H9 (cell line): ENCODE results near the gene TFF3. TPM values are rescaled to one million over a fixed set of nuclear protein-coding genes. Genes with fewer than 3 reads are reported as not detected.

ENCODE experiments used
- DNase-seq: peaks from one replicate; pipeline ENCODE4 v3.0.0-alpha.2; 2017
- H2AFZ ChIP-seq: one replicate; pipeline ENCODE4 v1.6.1; 2013; ENCODE audit warnings: mild to moderate bottlenecking, low read length, control low read depth, moderate library complexity
- H2AK5ac ChIP-seq: 2 replicates; pipeline ENCODE4 v1.6.1; 2013; ENCODE audit warnings: low read length, control low read depth, mixed read lengths; ENCODE audit not compliant: insufficient read length
- H2BK120ac ChIP-seq: one replicate; pipeline ENCODE4 v1.6.1; 2013; ENCODE audit warnings: low read depth, mild to moderate bottlenecking, low read length, control low read depth, inconsistent platforms; ENCODE audit not compliant: poor library complexity, severe bottlenecking
- H2BK12ac ChIP-seq: 2 replicates; pipeline ENCODE4 v1.6.1; 2013; ENCODE audit warnings: low read length, control low read depth, mixed read lengths, low read depth; ENCODE audit not compliant: insufficient read length
- H2BK15ac ChIP-seq: 2 replicates; pipeline ENCODE4 v1.6.1; 2013; ENCODE audit warnings: low read depth, low read length, control low read depth
- H2BK20ac ChIP-seq: one replicate; pipeline ENCODE4 v1.6.1; 2013; ENCODE audit warnings: low read depth, mild to moderate bottlenecking, low read length, control low read depth, inconsistent platforms; ENCODE audit not compliant: poor library complexity, severe bottlenecking
- H2BK5ac ChIP-seq: 2 replicates; pipeline ENCODE4 v1.6.1; 2013; ENCODE audit warnings: low read length, control low read depth, mixed read lengths; ENCODE audit not compliant: insufficient read length
- H3K14ac ChIP-seq: 2 replicates; pipeline ENCODE4 v1.6.1; 2013; ENCODE audit warnings: low read length, control low read depth; ENCODE audit not compliant: insufficient read depth
- H3K18ac ChIP-seq: 2 replicates; pipeline ENCODE4 v1.6.1; 2013; ENCODE audit warnings: low read depth, mild to moderate bottlenecking, mixed read lengths, low read length, control low read depth; ENCODE audit not compliant: insufficient read length
- H3K23ac ChIP-seq: 2 replicates; pipeline ENCODE4 v1.6.1; 2013; ENCODE audit warnings: low read length, control low read depth, mixed read lengths, low read depth; ENCODE audit not compliant: insufficient read length
- H3K23me2 ChIP-seq: 2 replicates; pipeline ENCODE4 v1.6.1; 2013; ENCODE audit warnings: low read depth, mild to moderate bottlenecking, mixed read lengths, low read length, control low read depth; ENCODE audit not compliant: insufficient read length, poor library complexity, severe bottlenecking
- H3K27ac ChIP-seq: 2 replicates; pipeline ENCODE4 v1.5.1; 2013; ENCODE audit warnings: low read length, control low read depth, mixed read lengths, low read depth; ENCODE audit not compliant: insufficient read length
- H3K27me3 ChIP-seq: 2 replicates; pipeline ENCODE4 v1.6.1; 2013; ENCODE audit warnings: low read length, control low read depth, inconsistent platforms; ENCODE audit not compliant: insufficient read depth
- H3K4ac ChIP-seq: 2 replicates; pipeline ENCODE4 v1.6.1; 2013; ENCODE audit warnings: low read depth, mild to moderate bottlenecking, control low read depth, inconsistent platforms, low read length, moderate library complexity
- H3K4me1 ChIP-seq: 2 replicates; pipeline ENCODE4 v1.6.1; 2013; ENCODE audit warnings: low read length, control low read depth, inconsistent platforms; ENCODE audit not compliant: insufficient read depth
- H3K4me2 ChIP-seq: 2 replicates; pipeline ENCODE4 v1.6.1; 2013; ENCODE audit warnings: low read length, control low read depth, mixed read lengths; ENCODE audit not compliant: insufficient read length, insufficient read depth
- H3K56ac ChIP-seq: 2 replicates; pipeline ENCODE4 v1.6.1; 2013; ENCODE audit warnings: low read depth, mild to moderate bottlenecking, mixed read lengths, low read length, control low read depth; ENCODE audit not compliant: insufficient read length
- H3K79me1 ChIP-seq: 2 replicates; pipeline ENCODE4 v1.6.1; 2013; ENCODE audit warnings: low read depth, mild to moderate bottlenecking, moderate library complexity, low read length, control low read depth, inconsistent platforms; ENCODE audit not compliant: insufficient read depth, poor library complexity, severe bottlenecking
- H3K79me2 ChIP-seq: 2 replicates; pipeline ENCODE4 v1.6.1; 2013; ENCODE audit warnings: low read length, control low read depth, inconsistent platforms; ENCODE audit not compliant: insufficient read depth
- H3K9ac ChIP-seq: 2 replicates; pipeline ENCODE4 v1.6.1; 2013; ENCODE audit warnings: low read length, control low read depth, mixed read lengths; ENCODE audit not compliant: insufficient read length; ENCODE audit errors: extremely low read depth
- H3K9me3 ChIP-seq: one replicate; pipeline ENCODE4 v1.6.1; 2013; ENCODE audit warnings: low read depth, low read length, inconsistent platforms; ENCODE audit not compliant: control insufficient read depth
- H3T11ph ChIP-seq: one replicate; pipeline ENCODE4 v1.6.1; 2013; ENCODE audit warnings: mild to moderate bottlenecking, low read length, control low read depth, inconsistent platforms
- H4K20me1 ChIP-seq: one replicate; pipeline ENCODE4 v1.6.1; 2013; ENCODE audit not compliant: control insufficient read depth, insufficient read length, insufficient read depth
- H4K5ac ChIP-seq: 2 replicates; pipeline ENCODE4 v1.6.1; 2013; ENCODE audit warnings: low read depth, mild to moderate bottlenecking, mixed read lengths, low read length, control low read depth; ENCODE audit not compliant: insufficient read length
- H4K8ac ChIP-seq: replicated peaks from 2 replicates; pipeline ENCODE4 v1.6.1; 2013; ENCODE audit warnings: low read length, control low read depth, mixed read lengths, low read depth; ENCODE audit not compliant: insufficient read length
- H4K91ac ChIP-seq: 2 replicates; pipeline ENCODE4 v1.6.1; 2013; ENCODE audit warnings: low read depth, mild to moderate bottlenecking, moderate library complexity, mixed read lengths, low read length, control low read depth; ENCODE audit not compliant: insufficient read length
- H3K27ac Mint-ChIP-seq, 3 experiments: 2 replicates in 2 of 3; 3 replicates in 1 of 3; pipeline ENCODE4 v1.8.0; 2020 to 2021; ENCODE audit warnings: mixed read lengths in 3 of 3, mild to moderate bottlenecking in 1 of 3, moderate library complexity in 1 of 3
- H3K27me3 Mint-ChIP-seq: 2 replicates; pipeline ENCODE4 v1.8.0; 2021; ENCODE audit warnings: low read depth, mild to moderate bottlenecking, moderate library complexity, mixed read lengths
- H3K36me3 Mint-ChIP-seq, 3 experiments: 2 replicates in 2 of 3; 3 replicates in 1 of 3; pipeline ENCODE4 v1.8.0; 2020 to 2021; ENCODE audit warnings: low read depth in 3 of 3, mixed read lengths in 3 of 3; ENCODE audit not compliant: insufficient read depth in 1 of 3
- H3K4me1 Mint-ChIP-seq, 2 experiments: 2 replicates each; pipeline ENCODE4 v1.8.0; 2020; ENCODE audit warnings: mixed read lengths in 2 of 2
- H3K4me3 Mint-ChIP-seq, 2 experiments: 2 replicates in 1 of 2; 3 replicates in 1 of 2; pipeline ENCODE4 v1.8.0; 2020 to 2021; ENCODE audit warnings: mild to moderate bottlenecking in 2 of 2, mixed read lengths in 2 of 2, moderate library complexity in 1 of 2
- H3K9me3 Mint-ChIP-seq, 2 experiments: 2 replicates in 1 of 2; 3 replicates in 1 of 2; pipeline ENCODE4 v1.8.0; 2020; ENCODE audit warnings: mild to moderate bottlenecking in 2 of 2, mixed read lengths in 2 of 2, moderate library complexity in 1 of 2
- WGBS: extraction: QIAGEN DNeasy Blood & Tissue Kit; methylation state at CpG from one replicate; pipeline ENCODE4 v1.1.7; 2013; ENCODE audit warnings: missing lambda C conversion rate, low lambda C conversion rate, mixed read lengths; ENCODE audit not compliant: insufficient read length; ENCODE audit errors: extremely low coverage; 5-methylcytosine and 5-hydroxymethylcytosine counted together
- total RNA-seq: library from RNA; stranded (reverse); gene quantifications from 2 replicates; pipeline ENCODE4 v1.2.1, GENCODE V29; 2021
- TF ChIP-seq, protein P1 (sequence below): fragments of 200-600 bp; sonication (generic); conservative IDR thresholded peaks from 3 replicates; pipeline ENCODE4 v1.8.0; 2021; ENCODE audit warnings: antibody characterized with exemption, mild to moderate bottlenecking

The TFF3 gene
- total RNA-seq, 1 experiment from 2014 or later, result 1.5 TPM

DNA sequence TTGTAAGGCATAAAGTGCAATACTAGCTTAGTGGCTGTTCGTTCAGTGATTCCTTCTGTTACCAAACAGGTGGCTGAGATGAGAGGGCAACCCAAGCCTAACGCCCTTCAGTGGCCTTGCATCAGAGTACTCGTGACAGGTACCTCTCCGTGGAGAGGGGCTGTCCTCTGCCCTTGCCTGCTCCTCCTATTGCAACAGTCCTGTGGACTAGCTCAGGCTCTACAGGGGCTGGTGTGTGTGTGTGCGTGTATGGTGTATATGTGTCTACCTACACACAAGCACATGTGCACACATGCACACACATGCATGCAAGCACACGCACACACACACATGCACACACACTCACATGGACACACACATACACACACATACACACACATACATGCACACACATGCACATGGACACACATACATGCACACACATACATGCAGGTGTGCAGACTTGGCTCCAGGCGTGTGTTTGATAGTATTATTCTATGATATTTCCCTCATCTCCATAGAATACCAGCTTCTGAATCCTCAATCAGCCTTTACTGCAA, 15.1 kb downstream of the TFF3 start:
- no peaks in the 10 kb centered on the region for H3K79me1 ChIP-seq
- H2AFZ ChIP-seq, result no peak overlapping the region
- peaks cover 10% of the 10 kb centered on the region for H3K27me3 Mint-ChIP-seq
- H3K56ac ChIP-seq, result no peak overlapping the region
- H3T11ph ChIP-seq, result no peak overlapping the region
- no peak overlapping the region for H3K4ac ChIP-seq
- no peak overlapping the region for H2BK15ac ChIP-seq
- no peaks in the 10 kb centered on the region for H3K9me3 ChIP-seq
- no peak overlapping the region for H3K4me2 ChIP-seq
- no peak overlapping the region for H3K27ac Mint-ChIP-seq
- no peak overlapping the region for H3K23ac ChIP-seq
- no CpG with 5 or more reads among the region's 7 CpGs for WGBS
- H3K79me2 ChIP-seq, result no peaks in the 10 kb centered on the region
- H4K8ac ChIP-seq, result no peak overlapping the region
- no peaks in the 10 kb centered on the region for H3K36me3 Mint-ChIP-seq
- H3K9ac ChIP-seq, result no peak overlapping the region
- H4K91ac ChIP-seq, result no peak overlapping the region
- no peak overlapping the region for H2AK5ac ChIP-seq
- no peak overlapping the region for H4K5ac ChIP-seq
- no peaks in the 10 kb centered on the region for H3K23me2 ChIP-seq
- H3K4me1 Mint-ChIP-seq, result peaks cover 16 to 20% of the 10 kb centered on the region in 2 experiments
- TF ChIP-seq, protein P1, sequence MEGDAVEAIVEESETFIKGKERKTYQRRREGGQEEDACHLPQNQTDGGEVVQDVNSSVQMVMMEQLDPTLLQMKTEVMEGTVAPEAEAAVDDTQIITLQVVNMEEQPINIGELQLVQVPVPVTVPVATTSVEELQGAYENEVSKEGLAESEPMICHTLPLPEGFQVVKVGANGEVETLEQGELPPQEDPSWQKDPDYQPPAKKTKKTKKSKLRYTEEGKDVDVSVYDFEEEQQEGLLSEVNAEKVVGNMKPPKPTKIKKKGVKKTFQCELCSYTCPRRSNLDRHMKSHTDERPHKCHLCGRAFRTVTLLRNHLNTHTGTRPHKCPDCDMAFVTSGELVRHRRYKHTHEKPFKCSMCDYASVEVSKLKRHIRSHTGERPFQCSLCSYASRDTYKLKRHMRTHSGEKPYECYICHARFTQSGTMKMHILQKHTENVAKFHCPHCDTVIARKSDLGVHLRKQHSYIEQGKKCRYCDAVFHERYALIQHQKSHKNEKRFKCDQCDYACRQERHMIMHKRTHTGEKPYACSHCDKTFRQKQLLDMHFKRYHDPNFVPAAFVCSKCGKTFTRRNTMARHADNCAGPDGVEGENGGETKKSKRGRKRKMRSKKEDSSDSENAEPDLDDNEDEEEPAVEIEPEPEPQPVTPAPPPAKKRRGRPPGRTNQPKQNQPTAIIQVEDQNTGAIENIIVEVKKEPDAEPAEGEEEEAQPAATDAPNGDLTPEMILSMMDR, result no peak
- H3K9me3 Mint-ChIP-seq, result no peaks in the 10 kb centered on the region
- no peak overlapping the region for H2BK12ac ChIP-seq
- no peak overlapping the region for H3K18ac ChIP-seq
- no peaks in the 10 kb centered on the region for H3K4me1 ChIP-seq
- no peak overlapping the region for H3K4me3 Mint-ChIP-seq
- no peaks in the 10 kb centered on the region for H3K27me3 ChIP-seq
- no peak overlapping the region for H2BK20ac ChIP-seq
- H3K27ac ChIP-seq, result no peak overlapping the region
- no peak overlapping the region for H2BK120ac ChIP-seq
- no peak for DNase-seq
- no peak overlapping the region for H2BK5ac ChIP-seq
- H3K14ac ChIP-seq, result no peak overlapping the region; the same call in 1 of the 2 replicates
- no peaks in the 10 kb centered on the region for H4K20me1 ChIP-seq
